NCI-H526 treated with DMSO at 0.1 percent for 48 hours (cell line): ENCODE measurements around the gene PCGF1.
"Not testable (repeated sequence)": the region's sequence is repeated elsewhere in the genome, so short reads cannot be mapped to it uniquely, and the experiment has no call there.

Source experiments
- DNase-seq: peaks from one replicate; lab custom pipeline; 2025; lab: John Stamatoyannopoulos, UW

PCGF1 gene

GRCh38 chr2:74472086-74472944, 35.2 kb downstream of the PCGF1 start, which contains the start of gene MRPL53:
Gene MRPL53, minus strand, starts transcription at chr2:74472680. Its CDS starts 20 bp downstream, at chr2:74472660.
- DNase-seq = peak; percentile 71

DNA sequence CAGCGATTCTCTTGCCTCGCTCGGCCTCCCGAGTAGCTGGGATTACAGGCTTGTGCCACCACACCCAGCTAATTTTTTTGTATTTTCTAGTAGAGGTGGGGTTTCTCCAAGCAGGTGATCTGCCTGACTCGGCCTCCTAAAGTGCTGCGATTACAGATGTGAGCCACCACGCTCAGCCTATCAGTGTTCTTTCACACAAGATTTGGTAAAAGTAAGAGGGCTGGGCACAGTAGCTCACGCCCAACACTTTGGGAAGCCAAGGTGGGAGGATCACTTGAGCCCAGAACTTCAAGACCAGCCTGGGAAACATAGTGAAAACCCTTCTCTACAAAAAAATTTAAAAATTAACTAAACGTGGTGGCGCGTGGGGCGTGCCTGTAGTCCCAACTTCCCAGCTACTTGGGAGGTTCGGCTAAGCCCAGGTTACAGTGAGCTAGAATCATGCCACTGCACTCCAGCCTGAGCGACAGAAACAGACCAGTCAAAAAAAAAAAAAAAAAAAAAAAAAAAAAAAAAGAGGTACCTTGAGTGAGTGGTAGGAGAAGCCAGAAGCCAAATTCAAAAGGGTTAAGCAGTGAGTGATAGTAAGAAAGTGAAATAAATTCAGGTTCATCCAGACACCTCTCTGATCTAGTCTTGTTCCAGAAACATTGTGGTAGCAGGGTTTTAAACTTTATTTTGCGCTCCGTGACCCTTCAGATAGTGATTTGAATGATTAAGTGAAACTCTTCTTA, 36.0 kb downstream of the PCGF1 start:
- no peak for DNase-seq

- DNase-seq = not testable (repeated sequence)
These were observed 36.8 kb downstream of the PCGF1 start for GRCh38 chr2:74470742-74471141.

DNA sequence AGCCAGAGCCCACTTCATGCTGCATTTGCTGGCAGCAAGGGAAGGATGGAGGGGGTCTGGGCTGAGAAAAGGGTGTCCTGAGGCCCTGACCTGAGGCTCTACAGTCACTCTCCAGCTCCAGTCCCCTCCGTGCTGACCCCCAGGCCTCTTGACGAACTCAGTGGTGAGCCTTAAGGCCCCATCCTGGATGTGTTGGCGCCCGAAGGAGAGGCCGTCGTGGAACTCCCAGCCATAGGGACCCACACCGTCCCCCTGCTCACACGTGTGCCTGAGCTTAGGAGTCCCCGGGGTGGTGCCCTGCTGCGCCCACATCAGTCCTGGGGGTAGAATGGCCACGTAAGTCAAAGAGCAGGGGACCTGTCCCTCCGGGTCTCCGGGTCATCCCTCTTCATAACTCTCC, 43.1 kb downstream of the PCGF1 start:
- no peak for DNase-seq

GRCh38 chr2:74462786-74463105, 44.7 kb downstream of the PCGF1 start:
- no peak for DNase-seq

DNA sequence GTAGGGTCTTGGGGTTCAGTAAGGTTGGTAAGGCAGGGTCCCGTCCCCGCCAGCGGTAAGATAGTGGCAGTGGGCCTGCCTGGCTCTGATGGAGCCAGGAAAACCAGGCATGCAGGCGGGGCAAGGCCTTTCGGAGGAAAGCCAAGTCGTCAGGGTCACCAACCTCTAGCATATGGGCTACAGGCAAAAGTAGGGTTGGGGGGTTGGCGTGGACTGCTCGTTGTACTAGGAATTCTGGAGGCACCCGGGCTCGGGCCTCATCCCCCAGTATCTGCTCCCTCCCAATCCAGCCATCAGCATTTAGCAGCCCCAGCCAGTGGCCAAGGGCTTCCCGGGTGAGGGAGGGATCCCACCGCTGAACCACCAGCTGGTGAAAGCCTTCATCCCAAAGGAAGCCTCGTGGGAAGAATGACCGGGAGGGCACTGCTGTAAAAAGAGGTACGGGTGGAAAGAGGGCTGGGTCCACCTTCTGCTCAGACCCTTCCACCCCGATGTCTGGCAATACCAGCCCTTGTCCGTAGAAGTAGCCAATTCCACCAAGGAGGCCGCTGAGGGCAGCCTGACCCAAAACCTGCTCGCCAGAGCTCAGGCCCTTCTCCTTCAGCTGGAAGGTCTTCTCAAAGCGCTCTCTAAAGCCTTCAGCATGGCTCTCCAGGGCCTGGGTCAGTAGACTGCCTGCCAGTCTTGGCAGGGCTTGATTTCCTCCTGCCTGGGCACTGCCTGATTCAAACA, 45.3 kb downstream of the PCGF1 start:
- DNase-seq = no peak

DNA sequence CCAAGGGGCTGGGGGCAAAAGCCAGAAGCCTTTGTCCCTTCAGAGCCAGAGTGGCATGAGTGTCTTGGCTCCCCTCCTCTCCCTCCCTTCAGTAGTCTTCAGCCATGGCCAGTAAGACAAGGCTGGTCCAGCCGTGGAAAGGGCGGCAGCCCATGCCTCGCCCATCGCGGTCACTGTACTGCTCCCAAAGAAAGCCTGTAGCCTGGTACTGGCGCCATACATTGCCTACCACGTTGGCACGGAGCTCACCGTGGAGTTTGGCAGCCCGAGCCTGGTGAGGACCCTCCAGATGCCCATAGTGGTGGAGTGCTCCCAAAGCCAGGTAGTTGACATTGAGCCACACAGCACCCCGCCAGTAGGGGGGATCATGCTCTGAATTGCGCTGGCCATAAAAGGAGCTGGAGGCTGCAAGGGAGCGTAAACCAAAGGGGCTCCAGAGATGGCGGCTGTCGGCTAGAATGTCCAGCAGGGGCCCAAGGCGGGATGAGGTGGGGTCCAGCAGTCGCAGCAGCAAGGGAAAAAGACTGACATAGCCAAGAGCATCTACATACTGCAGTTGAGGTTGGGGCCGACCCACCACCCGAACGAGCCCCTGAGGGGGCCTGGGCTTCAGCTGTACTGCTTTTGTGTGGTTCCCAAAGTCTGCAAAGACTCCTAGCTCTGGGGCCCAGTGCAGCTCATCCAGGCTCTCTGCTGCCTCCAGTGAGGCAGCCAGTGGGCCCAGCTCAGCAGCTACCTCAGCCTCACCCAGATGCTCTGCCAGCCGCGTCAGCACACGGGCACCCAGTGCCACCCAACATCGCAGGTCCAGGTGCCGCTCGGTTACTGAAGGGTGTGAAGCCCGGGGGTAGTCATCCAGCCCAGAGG, 46.1 kb downstream of the PCGF1 start:
- no peak for DNase-seq

GRCh38 chr2:74460187-74460586, 47.3 kb downstream of the PCGF1 start:
- DNase-seq = not testable (repeated sequence)

- DNase-seq = not testable (repeated sequence)
These were observed 47.9 kb downstream of the PCGF1 start for GRCh38 chr2:74459503-74460118.

DNA sequence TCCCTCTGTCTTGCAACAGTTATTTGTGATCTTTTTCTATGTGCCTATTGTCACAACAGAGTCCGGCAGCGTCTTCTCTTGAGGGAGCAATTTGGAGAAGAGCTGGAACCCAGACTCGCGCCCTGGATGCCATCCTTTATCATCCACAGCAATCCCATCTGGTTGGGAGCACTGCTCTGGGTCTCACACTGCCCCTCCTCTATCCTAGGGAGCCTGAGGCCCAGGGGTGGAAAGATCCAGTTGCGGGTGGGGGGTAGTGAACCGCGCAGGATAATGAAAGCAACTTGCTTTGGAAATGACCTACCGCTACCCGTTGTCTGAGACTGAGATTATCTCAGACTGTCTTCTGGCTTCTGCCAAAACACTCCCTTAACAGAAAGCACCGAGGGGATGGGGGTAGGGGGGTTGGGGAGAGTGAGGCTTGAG, 48.5 kb downstream of the PCGF1 start:
- no peak for DNase-seq

DNA sequence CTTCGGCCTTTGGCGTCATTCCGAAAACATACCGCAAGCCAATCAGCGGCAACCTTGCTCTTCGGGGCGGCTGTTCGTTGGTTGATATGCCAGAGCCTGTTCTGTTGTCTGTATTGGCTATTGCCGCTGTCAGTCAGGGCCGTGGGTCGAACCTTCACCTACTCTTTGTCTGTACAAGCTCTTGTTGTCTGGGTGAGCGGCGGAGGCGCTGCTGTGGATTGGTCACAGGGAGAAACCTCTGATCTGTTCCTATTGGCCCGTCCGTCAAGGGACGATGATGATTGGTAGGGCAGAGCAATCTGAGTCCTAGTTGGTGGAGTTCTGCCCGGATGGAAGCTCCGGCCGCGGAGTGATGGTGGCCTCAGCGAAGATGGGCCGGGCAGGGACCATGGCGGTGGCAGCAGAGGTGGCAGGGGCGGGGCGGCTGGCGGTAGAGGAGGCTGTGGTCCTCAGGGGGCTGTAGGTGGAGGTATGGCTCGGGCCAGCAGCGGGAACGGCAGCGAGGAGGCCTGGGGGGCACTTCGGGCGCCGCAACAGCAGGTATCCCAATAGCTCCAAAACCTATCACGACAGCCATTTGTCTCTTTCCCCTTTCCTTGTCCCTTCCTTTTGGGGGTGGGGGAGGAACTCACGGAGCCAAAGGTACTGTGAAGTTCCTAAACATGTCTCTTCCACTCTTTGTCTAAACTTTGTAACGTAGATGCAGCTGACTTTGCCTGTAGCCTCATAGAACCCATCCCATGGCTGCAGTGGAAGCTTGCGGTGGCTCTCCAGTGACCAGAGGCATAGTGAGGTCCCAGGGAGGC, 49.2 kb downstream of the PCGF1 start, which contains the start of gene WBP1:
TSS of gene WBP1 (plus strand) at position 307 of the 806 bp plus-strand sequence. CDS start at position 472, 165 bp downstream.
- peak; percentile 99 for DNase-seq

DNA sequence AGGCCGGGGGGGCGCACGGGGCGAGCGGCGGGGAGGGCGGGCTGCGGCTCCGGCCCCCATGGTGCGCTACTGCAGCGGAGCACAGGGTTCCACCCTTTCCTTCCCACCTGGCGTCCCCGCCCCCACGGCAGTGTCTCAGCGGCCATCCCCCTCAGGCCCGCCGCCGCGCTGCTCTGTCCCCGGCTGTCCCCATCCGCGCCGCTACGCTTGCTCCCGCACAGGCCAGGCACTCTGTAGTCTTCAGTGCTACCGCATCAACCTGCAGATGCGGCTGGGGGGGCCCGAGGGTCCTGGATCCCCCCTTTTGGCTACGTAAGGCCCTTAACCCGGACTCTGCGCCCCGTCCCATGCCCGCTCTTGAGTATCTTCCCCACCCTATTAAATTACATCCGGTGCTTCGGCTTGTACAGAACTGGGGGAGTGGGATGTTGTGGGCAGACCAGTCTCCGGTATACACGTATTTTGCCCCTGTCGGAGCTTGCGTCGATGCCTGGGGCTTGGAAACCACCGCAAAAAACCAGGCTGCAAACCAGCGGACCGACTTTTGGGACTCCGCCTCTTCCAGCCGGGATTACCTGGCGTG, 49.9 kb downstream of the PCGF1 start:
- peak; percentile 50 for DNase-seq

DNA sequence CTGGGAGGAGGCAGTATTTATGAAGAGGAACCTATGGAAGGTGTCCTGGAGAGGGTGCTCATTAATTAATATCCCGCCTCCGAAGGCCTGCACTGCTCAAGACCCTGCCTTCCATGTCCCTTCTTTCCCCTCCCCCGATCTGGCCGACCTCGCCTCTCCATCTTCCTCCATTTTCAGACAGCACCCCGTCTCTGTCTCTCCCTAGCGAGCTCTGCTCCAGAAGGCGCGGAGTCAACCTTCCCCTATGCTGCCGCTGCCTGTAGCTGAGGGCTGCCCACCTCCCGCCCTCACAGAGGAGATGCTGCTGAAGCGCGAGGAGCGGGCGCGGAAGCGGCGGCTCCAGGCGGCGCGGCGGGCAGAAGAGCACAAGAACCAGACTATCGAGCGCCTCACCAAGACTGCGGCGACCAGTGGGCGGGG, 50.4 kb downstream of the PCGF1 start:
- DNase-seq = no peak
